Measurements from ENCODE around the gene RNF113A. TPM values are rescaled to one million over a fixed set of nuclear protein-coding genes. Genes with fewer than 3 reads are reported as not detected.

The RNF113A gene
- total RNA-seq (2014; rRNA removed; shearing (Covaris generic)) (13.9 and 17.2 TPM in 2 replicates), polyA plus RNA-seq (2016; fragmentation: Nextera tagmentation; extraction: Ambion mirVana) (20.7 and 23.1 TPM in 2 replicates)

GRCh38 chrX:119871599-119872395, at the start of gene RNF113A, which contains the start of gene NDUFA1:
Gene RNF113A, minus strand, starts transcription at chrX:119871733. Its CDS starts 120 bp downstream, at chrX:119871613.
Gene NDUFA1, plus strand, starts transcription at chrX:119871832. Its CDS starts 80 bp downstream, at chrX:119871912.
- Histone ChIP-seq H3K9me3 (ENCODE audit: low read depth) (no peaks in the 10 kb centered on the region), H3K4me3 (peak within 1 kb of the TSS; percentile 93), H4K20me1 (ENCODE audit: insufficient read depth) (no peaks in the 10 kb centered on the region), H3K4me2 (ENCODE audit: unreplicated experiment) (peak within 1 kb of the TSS; percentile 93), H3K79me2 (ENCODE audit: insufficient read depth) (peaks cover 67% of the 10 kb centered on the region), H3K4me1 (ENCODE audit: insufficient read depth) (peaks cover 7% of the 10 kb centered on the region; the same call in 1 of the 2 replicates), H2AFZ (peak within 1 kb of the TSS; percentile 92), H3K9ac (peak within 1 kb of the TSS; percentile 100), H3K36me3 (ENCODE audit: low read depth) (no peaks in the 10 kb centered on the region; the same call in 1 of the 2 replicates), H3F3A (ENCODE audit: insufficient read depth) (no peaks in the 10 kb centered on the region), H3K27ac (peak within 1 kb of the TSS; percentile 98), H3K27me3 (replicated peaks; ENCODE audit: insufficient read depth) (no peaks in the 10 kb centered on the region), H3K9me2 (ENCODE audit: insufficient read depth) (no peaks in the 10 kb centered on the region)
- no peak for TF ChIP-seq EZH2 (IDR thresholded peaks at IDR 0.05; ENCODE audit: insufficient read depth, poor library complexity, severe bottlenecking)
- TF ChIP-seq EZH2phosphoT487 (IDR thresholded peaks at IDR 0.05; ENCODE audit: insufficient read depth, low read depth), result no peak
- in situ Hi-C loops (cut with MboI), result no loop called here
- WGBS, 2 experiments (ENCODE audit: low coverage in 1 of 2, low lambda C conversion rate in 2 of 2, missing lambda C conversion rate in 2 of 2), result 1 to 2% methylated on average over 51 to 54 of the region's 62 CpGs
- peak; percentile 91 for DNase-seq

GRCh38 chrX:119919835-119920585, 48.5 kb upstream of the RNF113A start:
- Histone ChIP-seq H3K4me2 (ENCODE audit: unreplicated experiment) (no peak overlapping the region), H3K4me1 (ENCODE audit: insufficient read depth) (no peaks in the 10 kb centered on the region), H3K4me3 (no peak overlapping the region), H3K79me2 (ENCODE audit: insufficient read depth) (no peaks in the 10 kb centered on the region), H3K9ac (no peak overlapping the region), H3F3A (ENCODE audit: insufficient read depth) (no peaks in the 10 kb centered on the region), H3K27ac (no peak overlapping the region), H3K36me3 (ENCODE audit: low read depth) (no peaks in the 10 kb centered on the region), H2AFZ (no peak overlapping the region), H3K9me3 (ENCODE audit: low read depth) (no peaks in the 10 kb centered on the region), H4K20me1 (ENCODE audit: insufficient read depth) (no peaks in the 10 kb centered on the region), H3K9me2 (ENCODE audit: insufficient read depth) (no peaks in the 10 kb centered on the region), H3K27me3 (replicated peaks; ENCODE audit: insufficient read depth) (no peaks in the 10 kb centered on the region)
- 79 to 81% methylated on average over 5 of the region's 5 CpGs for WGBS, 2 experiments (ENCODE audit: low coverage in 1 of 2, low lambda C conversion rate in 2 of 2, missing lambda C conversion rate in 2 of 2)
- in situ Hi-C loops (cut with MboI), result no loop called here
- DNase-seq, result no peak
- TF ChIP-seq EZH2phosphoT487 (IDR thresholded peaks at IDR 0.05; ENCODE audit: insufficient read depth, low read depth), result no peak
- TF ChIP-seq EZH2 (IDR thresholded peaks at IDR 0.05; ENCODE audit: insufficient read depth, poor library complexity, severe bottlenecking), result no peak

- no peaks in the 10 kb centered on the region for H3K4me1 ChIP-seq (ENCODE audit: insufficient read depth)
- H3K9ac ChIP-seq, result no peak overlapping the region
- H3K4me3 ChIP-seq, result no peak overlapping the region
- no peak overlapping the region for H2AFZ ChIP-seq
- no peak overlapping the region for H3K27ac ChIP-seq
- H3F3A ChIP-seq (ENCODE audit: insufficient read depth), result no peaks in the 10 kb centered on the region
- H3K4me2 ChIP-seq (ENCODE audit: unreplicated experiment), result no peak overlapping the region
- H3K9me2 ChIP-seq (ENCODE audit: insufficient read depth), result no peaks in the 10 kb centered on the region
- H4K20me1 ChIP-seq (ENCODE audit: insufficient read depth), result no peaks in the 10 kb centered on the region
- no peaks in the 10 kb centered on the region for H3K9me3 ChIP-seq (ENCODE audit: low read depth)
- no peak for DNase-seq
- no peaks in the 10 kb centered on the region for H3K79me2 ChIP-seq (ENCODE audit: insufficient read depth)
- in situ Hi-C loops (cut with MboI), result no loop called here
- 80 to 86% methylated on average over 1 to 2 of the region's 2 CpGs for WGBS, 2 experiments (ENCODE audit: low coverage in 1 of 2, low lambda C conversion rate in 2 of 2, missing lambda C conversion rate in 2 of 2)
- H3K27me3 ChIP-seq (replicated peaks; ENCODE audit: insufficient read depth), result no peaks in the 10 kb centered on the region
- H3K36me3 ChIP-seq (ENCODE audit: low read depth), result no peaks in the 10 kb centered on the region
- TF ChIP-seq EZH2phosphoT487 (IDR thresholded peaks at IDR 0.05; ENCODE audit: insufficient read depth, low read depth), result no peak
- no peak for TF ChIP-seq EZH2 (IDR thresholded peaks at IDR 0.05; ENCODE audit: insufficient read depth, poor library complexity, severe bottlenecking)
Observed at GRCh38 chrX:119917877-119918276, 46.3 kb upstream of the RNF113A start.

GRCh38 chrX:119916310-119916709, 44.8 kb upstream of the RNF113A start:
- no peaks in the 10 kb centered on the region for H3K79me2 ChIP-seq (ENCODE audit: insufficient read depth)
- in situ Hi-C loops (cut with MboI), result no loop called here
- no peak overlapping the region for H3K4me3 ChIP-seq
- H3K9ac ChIP-seq, result no peak overlapping the region
- H3K27me3 ChIP-seq (replicated peaks; ENCODE audit: insufficient read depth), result no peaks in the 10 kb centered on the region
- no peaks in the 10 kb centered on the region for H3F3A ChIP-seq (ENCODE audit: insufficient read depth)
- TF ChIP-seq EZH2 (IDR thresholded peaks at IDR 0.05; ENCODE audit: insufficient read depth, poor library complexity, severe bottlenecking) (no peak), EZH2phosphoT487 (IDR thresholded peaks at IDR 0.05; ENCODE audit: insufficient read depth, low read depth) (no peak)
- DNase-seq, result no peak
- H2AFZ ChIP-seq, result no peak overlapping the region
- no peaks in the 10 kb centered on the region for H4K20me1 ChIP-seq (ENCODE audit: insufficient read depth)
- H3K27ac ChIP-seq, result no peak overlapping the region
- H3K4me1 ChIP-seq (ENCODE audit: insufficient read depth), result no peaks in the 10 kb centered on the region
- WGBS, 2 experiments (ENCODE audit: low coverage in 1 of 2, low lambda C conversion rate in 2 of 2, missing lambda C conversion rate in 2 of 2), result 83 to 100% methylated on average over 2 to 5 of the region's 5 CpGs
- no peaks in the 10 kb centered on the region for H3K9me2 ChIP-seq (ENCODE audit: insufficient read depth)
- no peaks in the 10 kb centered on the region for H3K9me3 ChIP-seq (ENCODE audit: low read depth)
- H3K4me2 ChIP-seq (ENCODE audit: unreplicated experiment), result no peak overlapping the region
- H3K36me3 ChIP-seq (ENCODE audit: low read depth), result no peaks in the 10 kb centered on the region
